GM21526 (cell line): ENCODE data around the gene TAF12.
"Not testable (repeated sequence)": the region's sequence is repeated elsewhere in the genome, so short reads cannot be mapped to it uniquely, and the experiment has no call there.

ENCODE experiments used
- ATAC-seq: cut with Tn5 transposase; IDR thresholded peaks from one replicate; pipeline ENCODE4 v1.9.1; 2021; ENCODE audit warnings: moderate library complexity; ENCODE audit not compliant: unreplicated experiment, low FRiP score

Gene TAF12

DNA sequence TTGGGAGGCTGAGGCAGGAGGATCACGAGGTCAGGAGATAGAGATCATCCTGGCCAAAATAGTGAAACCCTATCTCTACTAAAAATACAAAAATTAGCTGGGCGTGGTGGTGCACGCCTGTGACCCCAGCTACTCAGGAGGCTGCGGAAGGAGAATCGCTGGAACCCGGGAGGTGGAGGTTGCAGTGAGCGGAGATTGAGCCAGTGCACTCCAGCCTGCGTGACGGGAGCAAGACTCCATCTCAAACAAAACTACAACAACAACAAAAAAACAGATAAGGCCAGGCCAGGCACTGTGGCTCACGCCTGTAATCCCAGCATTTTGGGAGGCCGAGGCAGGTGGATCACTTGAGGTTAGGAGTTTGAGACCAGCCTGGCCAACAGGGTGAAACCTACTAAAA is 2.5 kb upstream of the TAF12 start:
- not testable (repeated sequence) for ATAC-seq

DNA sequence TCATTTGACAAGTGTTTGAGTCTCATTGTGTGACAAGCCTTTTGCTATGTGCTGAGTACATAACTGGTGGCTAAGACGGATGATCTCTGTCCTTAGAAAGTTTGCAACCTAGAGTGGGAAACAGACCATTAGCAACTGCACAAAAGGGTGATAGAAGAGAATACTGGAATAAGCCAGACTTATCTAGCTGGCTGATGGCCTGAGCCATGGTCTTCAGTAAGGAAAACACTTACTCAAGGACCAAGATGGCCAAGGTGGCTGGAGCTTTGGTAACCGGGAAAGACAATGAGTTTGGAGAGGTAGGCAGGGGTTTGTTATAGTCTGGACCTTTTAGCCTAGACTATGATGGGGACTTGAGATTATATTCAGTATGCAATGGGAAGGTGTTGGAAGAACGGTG is 1.6 kb upstream of the TAF12 start:
- ATAC-seq = no peak

DNA sequence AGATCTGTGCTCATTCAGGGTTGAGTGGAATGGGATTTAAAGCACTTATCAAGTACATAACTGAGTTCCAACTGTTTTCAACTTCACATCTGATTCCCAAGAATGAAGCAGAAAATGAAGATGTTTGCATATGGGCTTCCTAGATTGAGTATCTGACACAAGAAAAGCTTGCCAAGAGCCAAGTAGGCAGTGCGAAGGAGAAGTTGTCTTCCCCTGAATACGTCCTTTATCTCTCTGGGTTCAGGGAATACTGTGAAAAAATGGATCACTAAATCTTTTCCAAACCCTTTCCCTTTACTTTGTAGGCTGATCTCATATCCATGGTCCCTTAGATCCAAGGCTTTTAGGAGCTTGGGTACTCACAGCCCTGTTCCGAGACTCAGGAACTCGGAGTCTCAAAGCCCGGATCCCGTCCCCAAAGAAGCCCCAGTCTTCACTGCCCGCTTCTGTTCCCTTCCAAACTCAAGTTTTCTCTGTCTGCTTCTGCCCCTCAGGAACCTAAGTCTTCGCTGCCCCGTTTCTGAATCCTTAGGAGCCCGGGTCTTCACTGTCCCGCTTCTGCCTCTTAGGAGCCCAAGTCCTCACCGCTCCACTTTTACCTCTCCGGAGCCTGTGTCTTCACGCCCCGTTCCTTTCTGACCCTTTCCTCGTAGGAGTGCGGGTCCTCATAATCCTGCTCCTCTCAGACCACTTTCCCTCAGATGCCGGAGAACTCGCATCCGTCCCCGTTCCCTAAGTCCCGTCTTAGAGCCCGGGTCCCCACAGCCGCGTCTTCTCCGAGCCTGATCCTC is 616 bp downstream of the TAF12 start:
- peak; percentile 18 for ATAC-seq

DNA sequence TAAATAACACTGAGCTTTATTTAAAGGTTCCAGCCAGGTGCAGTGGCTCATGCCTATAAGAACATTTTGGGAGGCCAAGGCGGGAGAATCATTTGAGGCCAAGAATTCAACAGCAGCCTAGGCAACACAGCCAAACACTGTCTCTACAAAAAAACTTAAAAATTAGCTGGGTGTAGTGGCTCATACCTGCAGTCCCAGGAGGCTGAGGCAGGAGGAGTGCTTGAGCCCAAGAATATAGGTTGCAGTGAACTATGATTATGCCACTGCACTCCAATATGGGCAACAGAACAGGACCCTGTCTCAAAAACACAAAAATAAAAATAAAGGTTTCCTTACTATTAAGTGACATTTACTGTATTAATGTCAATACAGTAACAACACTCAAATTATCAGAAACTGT is 2.1 kb downstream of the TAF12 start:
- no peak for ATAC-seq

DNA sequence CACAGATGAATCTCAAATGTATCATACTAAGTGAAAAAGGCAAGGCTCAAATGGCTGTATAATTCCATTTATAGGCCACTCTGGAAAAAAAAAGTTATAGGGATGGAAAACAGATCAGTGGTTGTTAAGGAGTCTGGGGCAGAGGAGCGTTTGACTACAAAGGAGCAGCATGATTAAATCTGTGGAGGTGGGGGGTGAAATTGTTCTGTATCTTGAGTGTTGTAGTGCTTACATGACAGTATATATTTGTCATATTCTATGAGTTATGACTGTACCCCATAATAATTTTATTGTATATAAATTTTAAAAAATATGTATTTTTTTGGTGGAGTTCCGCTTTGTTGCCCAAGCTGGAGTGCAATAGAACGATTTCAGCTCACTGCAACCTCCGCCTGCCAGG is 10.3 kb downstream of the TAF12 start:
- ATAC-seq = no peak

DNA sequence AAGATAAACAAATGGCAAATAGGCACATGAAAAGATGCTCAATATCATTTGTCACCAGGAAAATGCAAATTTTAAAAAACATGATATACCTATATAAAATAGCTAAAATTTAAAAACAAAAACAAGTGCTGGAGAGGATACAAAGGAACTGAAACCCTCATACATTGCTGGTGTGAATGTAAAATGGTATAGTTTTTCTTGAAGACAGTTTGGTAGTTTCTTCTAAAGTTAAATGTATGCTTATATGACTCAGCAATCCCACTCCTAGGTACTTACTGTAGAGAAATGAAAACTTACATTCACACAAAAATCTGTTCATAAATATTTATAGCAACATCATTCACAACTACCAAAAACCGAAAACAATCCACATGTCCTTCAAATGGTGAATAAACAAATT is 11.2 kb downstream of the TAF12 start:
- ATAC-seq = no peak

DNA sequence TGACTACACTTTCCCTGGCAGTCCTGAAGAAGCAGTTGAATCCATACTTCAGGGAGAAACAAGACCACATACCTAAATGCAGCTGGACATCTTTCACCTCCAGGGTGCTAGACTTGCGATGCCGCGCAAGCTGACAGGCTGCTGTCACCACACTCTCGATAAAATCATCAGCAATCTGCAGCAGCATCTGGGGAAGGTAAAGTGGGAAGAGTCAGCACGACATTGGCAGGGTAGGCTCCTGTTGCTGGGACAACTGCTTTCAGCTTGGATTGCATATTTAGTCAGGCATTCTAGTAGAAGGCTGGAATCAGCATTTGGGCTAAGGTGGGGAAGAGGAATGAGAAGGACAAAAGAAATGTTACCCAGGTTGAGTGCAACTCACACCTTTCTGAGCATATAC is 29.7 kb downstream of the TAF12 start:
- ATAC-seq = no peak

DNA sequence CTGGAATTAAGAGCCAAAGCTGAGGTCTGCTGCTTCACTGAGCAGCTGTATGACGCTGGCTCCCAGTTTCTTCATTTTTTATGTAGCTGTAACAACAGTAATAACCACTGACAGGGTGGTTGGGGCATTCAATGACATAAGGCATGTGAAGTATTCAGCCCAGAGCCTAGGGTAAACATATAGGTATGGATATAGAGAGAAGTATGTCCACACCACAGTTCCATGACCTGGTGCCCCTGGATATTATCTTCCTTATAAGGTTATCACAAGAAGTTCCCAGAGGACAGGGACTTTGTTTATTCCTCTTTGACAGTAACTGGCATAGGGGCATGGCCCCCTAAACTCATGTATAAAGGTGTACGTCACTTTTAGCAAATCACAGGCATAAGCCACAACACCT is 36.1 kb downstream of the TAF12 start:
- ATAC-seq = no peak

DNA sequence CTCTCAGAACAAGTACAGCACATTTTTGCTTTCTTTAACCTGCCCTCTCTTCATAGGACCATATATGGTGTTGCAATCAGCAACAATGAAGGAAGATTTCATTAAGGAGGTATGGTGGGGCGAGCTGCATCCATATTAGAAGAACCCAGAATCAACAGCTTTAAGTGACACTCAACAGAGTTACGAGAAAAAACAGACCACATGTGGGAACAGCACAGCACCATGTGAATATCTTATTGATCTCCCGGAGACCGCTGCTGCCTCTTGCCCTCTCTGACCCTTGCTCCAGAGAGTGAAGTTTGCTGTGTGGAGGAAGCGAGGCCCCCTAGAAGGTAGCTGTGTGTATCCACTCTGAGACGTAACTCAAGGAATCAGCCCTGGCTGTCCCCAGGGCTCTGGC is 37.9 kb downstream of the TAF12 start:
- ATAC-seq = no peak

DNA sequence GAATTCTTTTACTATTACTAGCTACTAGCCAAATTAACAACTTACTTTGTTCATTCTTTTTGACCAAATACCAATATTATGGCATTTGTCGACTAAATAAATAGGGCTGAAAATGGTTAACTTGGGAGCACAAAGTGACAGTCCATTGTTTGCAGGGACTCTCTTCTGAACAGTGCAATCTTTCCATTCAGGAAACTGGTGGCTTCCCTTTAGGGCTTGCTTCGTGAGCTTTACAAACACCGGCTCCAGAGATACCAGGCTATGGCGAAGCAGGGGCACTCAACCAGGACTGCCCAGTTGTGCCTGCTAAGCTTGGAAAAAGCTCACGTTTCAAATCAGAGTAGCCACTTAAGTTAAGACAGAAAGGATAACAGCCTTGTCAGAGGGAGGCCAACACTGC is 38.5 kb downstream of the TAF12 start:
- no peak for ATAC-seq

DNA sequence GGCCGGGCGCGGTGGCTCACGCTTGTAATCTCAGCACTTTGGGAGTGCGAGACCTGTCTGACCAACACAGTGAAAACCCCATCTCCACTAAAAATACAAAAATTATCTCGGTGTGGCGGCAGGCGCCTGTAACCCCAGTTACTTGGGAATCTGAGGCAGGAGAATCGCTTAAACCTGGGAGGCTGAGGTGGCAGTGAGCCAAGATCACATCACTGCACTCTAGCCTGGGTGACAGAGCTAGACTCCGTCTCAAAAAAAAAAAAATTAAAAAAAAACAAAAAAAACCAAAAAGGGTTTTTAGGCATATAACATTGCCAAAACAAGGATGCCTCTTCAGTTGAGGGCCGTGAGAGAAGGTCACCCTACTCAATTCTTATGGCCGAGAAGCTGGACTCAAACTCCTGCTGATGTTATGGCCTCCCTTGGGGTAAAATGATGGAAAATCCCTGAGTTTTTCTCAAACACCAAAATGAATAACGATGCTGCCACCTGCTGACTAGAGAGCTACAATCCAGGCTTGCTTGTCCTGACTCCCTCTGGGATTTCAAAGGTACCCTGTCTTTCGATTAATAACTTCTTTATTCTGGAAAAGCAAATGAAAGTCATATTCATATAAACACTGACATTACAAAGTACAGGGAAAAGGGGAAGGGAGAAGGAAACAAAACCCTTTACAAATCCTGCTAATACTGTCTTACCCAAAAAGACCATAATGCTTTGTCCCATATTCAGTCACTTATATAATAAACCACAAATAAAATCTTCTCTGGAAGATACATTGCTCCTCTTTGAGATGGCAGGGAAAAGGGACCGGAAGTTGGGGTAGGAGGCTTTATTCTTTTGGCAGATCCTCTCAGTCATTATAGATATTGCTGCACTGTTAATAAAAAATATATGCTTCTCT is 40.1 kb downstream of the TAF12 start:
- no peak for ATAC-seq

DNA sequence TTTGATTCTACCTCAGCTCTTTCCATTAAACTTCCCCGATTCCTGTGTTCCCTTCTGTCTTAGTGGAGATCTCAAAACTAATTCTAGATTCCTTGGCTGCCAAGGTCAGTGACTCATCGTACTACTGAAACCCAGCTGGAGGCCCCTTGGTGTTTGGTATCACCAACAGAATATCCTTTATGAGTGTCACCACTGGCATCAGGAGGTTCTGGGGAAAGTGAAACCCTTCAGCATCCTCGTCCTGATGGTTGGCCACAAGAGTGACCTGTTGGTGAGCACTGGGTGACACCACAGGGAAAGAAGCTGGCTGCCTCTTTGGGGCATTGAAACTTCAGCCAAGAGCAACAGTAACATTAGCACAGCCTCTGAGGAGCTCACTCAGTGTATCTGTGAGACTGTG is 41.2 kb downstream of the TAF12 start:
- no peak for ATAC-seq

DNA sequence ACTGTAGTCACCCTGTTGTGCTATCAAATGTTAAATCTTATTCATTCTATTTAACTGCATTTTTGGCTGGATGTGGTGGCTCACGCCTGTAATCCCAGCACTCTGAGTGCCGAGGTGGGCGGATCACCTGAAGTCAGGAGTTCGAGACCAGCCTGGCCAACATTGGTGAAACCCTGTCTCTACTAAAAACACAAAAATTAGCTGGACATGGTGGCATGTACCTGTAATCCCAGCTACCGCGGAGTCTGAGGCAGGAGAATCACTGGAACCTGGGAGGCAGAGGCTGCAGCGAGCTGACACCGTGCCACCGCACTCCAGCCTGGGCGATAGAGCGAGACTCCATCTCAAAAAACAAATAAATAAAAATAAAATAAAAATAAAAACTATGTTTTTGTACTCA is 46.6 kb downstream of the TAF12 start:
- ATAC-seq = not testable (repeated sequence)

DNA sequence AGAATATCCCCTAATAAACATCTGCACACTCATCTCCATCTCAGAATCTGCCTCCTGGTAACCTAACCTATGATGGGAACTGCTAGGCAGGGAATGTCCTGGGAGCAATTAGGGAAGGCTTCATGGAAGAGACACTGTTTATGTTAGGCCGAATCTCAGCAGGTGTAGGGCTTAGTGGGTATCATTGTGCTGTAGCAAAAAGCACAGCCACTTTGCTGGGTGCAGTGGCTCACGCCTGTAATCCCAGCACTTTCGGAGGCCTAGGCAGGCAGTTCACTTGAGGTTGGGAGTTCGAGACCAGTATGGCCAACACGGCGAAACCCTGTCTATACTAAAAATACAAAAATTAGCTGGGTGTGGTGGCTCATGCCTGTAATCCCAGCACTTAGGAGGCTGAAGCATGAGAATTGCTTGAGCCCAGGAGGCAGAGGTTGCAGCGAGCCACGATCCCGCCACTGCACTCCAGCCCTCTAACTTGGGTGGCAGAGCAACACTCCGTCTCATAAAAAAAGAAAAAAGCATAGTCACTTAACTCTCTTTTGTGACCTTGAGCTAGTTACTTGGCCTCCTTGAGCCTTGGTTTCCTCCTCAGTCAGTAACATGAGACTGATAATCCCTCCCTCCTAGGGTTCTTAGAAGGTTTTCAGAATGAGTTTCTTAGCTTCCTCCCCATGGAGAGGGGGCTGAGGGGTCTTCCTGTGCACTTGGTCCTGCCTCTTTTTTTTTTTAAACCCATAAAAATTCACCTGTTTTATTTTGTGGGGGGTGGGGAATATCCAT is 47.3 kb downstream of the TAF12 start:
- no peak for ATAC-seq

DNA sequence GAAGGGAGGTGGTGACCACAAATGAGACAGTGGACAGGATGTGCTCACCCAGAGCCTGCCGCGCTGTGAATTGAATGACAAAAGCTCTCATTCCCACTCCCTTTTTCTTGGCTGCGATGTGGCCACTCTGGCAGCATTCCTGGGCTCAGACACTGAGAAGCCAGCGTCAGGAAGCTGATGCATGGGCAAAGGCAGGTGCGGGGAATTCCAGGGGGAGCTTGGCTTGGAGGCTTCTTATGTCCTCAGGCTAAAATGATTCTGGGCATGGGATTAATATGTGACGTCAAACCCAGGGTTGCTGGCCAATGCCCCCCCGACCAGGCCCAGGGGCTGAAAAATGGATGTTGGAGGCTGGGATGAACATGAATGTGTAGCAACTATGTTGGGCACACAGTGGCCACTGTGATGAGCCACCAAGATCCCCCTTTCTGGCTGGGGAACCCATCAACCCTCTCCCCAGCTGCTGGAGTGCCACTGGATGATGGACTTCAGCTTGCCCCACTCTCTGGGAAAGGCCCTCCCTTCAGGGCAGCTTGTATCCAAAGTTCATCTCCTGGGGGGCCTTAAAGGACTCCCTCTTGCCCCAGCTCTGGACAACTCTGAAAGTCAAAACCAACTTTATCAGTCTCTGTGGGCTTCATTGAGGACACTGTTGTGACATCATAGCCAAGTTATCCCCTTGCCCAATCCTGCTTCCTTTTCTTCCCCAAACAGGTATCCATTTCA is 48.0 kb downstream of the TAF12 start:
- ATAC-seq = not testable (repeated sequence)

DNA sequence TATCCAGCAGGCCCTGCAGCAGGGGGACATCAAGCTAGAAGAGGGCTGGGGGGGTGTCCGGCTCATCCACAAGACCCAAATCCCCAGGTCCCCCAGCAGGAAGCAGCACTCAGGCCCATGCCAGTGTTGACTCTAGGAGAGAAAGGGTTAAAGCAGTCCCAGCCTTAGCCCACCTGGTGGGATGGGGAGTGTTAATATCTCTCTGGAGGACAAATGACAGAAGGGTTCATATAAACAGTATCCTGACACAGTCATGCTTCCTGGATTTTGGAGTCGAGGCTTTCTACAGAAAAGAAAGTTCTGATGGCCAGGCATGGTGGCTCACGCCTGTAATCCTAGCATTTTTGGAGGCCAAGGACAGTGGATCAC is 48.9 kb downstream of the TAF12 start:
- not testable (repeated sequence) for ATAC-seq

DNA sequence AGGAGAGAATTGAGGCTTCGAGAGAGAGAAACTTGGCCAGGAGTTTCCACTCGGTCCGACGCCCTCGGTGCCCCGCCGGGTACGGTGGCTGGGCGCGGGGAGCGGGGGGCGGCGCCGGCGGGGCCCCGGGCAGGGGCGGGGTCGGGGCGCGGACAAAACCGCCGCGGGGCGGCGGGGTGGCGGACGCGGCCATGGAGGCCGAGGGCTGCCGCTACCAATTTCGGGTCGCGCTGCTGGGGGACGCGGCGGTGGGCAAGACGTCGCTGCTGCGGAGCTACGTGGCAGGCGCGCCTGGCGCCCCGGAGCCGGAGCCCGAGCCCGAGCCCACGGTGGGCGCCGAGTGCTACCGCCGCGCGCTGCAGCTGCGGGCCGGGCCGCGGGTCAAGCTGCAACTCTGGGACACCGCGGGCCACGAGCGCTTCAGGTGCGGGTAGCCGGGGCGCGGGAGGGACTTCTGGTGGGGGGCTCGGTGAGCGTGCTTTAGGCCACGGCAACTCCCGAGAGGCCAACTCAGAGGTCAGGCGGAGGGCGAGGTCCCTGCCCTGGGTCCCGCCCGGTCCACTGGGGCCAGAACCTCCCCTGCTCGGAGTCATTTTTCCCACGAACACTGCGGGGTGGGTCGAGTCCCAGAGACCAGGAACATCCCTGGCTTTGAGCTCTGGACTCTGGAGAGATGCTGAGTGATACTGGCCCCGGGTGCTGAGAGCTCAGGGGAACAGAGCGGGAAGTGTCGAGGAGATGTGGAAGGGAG is 50.4 kb downstream of the TAF12 start:
- no peak for ATAC-seq

DNA sequence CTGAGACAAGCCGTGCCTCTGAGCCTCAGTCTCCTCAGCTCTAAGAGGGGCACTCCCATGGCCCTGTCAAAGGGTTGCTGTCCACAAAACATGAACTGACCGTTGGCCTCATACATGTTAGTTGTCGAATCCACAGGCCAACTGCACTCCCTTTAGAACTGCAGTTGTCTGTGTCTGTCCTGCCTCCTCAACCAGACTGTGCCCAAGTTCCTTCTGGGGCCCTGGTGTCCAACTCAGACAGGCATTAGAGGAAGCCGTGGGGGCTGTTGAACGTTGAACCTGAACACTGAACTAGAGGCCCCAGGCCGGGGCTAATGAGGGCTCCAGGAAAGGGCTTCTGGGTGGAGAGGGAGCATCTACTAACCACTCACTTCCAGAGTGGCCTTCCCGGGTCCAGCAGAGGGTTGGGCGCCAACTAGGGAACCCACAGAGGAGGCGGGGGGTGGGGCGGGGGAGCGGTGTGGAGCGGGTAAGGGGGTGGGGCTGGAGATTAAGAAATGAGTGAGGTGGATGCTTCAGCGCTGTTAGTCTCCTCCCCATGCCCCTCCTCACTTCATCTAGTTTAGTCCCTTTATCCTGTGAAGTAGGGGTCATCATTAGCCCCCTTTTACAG is 51.1 kb downstream of the TAF12 start, which contains the start of gene RAB42:
Gene RAB42, plus strand, starts transcription at position 558 of the 613 bp plus-strand sequence. CDS start 247 bp downstream, outside the sequence.
- no peak for ATAC-seq
